Adrenal gland (tissue), 5 donors: ENCODE measurements around the gene WDFY4.

ENCODE experiments used
- POLR2A ChIP-seq, 2 donors: fragments of 450-650 bp; IDR thresholded peaks; one replicate each; pipeline ENCODE4 v1.6.1; 2017; ENCODE audit warnings: antibody characterized with exemption in 2 of 2, mild to moderate bottlenecking in 2 of 2, moderate library complexity in 1 of 2
- TF ChIP-seq, protein P1 (sequence below), 6 experiments: fragments of 450-650 bp in 4 of 6; fragments of 200-600 bp in 2 of 6; sonication (generic) in 1 of 6; IDR thresholded peaks; 1 replicate in 5 of 6; 2 replicates in 1 of 6; pipeline versions ENCODE4 v1.5.1 to v1.8.0; 2016 to 2021; ENCODE audit warnings: antibody characterized with exemption in 6 of 6, mild to moderate bottlenecking in 2 of 6, moderate library complexity in 1 of 6
- donor health status: DM: no; HTN: no; CAD: no.

DNA sequence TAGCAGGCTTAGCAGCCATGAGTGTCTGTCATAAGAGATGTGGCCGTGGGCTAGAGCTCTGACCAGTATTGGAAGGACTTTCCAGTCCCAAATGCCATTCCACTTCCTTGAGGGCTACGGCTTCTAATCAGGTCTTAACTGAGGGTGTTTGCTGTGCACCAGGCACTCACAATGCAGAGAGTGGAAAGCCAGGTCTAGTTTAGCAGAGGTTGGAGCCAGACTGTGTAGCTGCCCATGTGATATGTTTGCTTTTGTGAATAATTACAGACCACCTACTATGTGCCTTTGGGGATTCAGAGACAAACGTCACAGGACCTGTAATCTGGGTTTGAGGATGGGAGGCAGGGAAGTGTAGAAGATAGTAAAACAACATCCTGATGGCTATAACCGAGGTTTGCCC, 79.8 kb downstream of the WDFY4 start:
- no peak for TF ChIP-seq POLR2A (IDR thresholded peaks at IDR 0.05)
- TF ChIP-seq, protein P1, sequence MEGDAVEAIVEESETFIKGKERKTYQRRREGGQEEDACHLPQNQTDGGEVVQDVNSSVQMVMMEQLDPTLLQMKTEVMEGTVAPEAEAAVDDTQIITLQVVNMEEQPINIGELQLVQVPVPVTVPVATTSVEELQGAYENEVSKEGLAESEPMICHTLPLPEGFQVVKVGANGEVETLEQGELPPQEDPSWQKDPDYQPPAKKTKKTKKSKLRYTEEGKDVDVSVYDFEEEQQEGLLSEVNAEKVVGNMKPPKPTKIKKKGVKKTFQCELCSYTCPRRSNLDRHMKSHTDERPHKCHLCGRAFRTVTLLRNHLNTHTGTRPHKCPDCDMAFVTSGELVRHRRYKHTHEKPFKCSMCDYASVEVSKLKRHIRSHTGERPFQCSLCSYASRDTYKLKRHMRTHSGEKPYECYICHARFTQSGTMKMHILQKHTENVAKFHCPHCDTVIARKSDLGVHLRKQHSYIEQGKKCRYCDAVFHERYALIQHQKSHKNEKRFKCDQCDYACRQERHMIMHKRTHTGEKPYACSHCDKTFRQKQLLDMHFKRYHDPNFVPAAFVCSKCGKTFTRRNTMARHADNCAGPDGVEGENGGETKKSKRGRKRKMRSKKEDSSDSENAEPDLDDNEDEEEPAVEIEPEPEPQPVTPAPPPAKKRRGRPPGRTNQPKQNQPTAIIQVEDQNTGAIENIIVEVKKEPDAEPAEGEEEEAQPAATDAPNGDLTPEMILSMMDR (IDR thresholded peaks at IDR 0.05): no peak
